HL-60 (cell line): ENCODE measurements around the gene RHOF.
A peak's percentile ranks its signal among the peaks of the same experiment; 100 is the strongest.

Experiments
- CTCF ChIP-seq: IDR thresholded peaks from one replicate; pipeline ENCODE4 v1.5.1; 2011; ENCODE audit warnings: low read length, control low read depth, inconsistent platforms; ENCODE audit not compliant: insufficient read depth
- POLR2AphosphoS5 ChIP-seq: IDR thresholded peaks from 2 replicates; pipeline ENCODE4 v1.6.1; 2012; ENCODE audit warnings: low read depth

- TF ChIP-seq CTCF (no peak), POLR2AphosphoS5 (peak; percentile 25)
Observed at GRCh38 chr12:121812320-121812871, 18.9 kb upstream of the RHOF start.
